IMR-90 (cell line): Measurements from ENCODE around the gene GFM1. TPM values are rescaled to one million over a fixed set of nuclear protein-coding genes. Genes with fewer than 3 reads are reported as not detected.
"Not testable (repeated sequence)": the region's sequence is repeated elsewhere in the genome, so short reads cannot be mapped to it uniquely, and the experiment has no call there.

ENCODE experiments used
- ATAC-seq: fragments of 200-7000 bp; cut with Tn5 transposase; 2 replicates; pipeline ENCODE4 v1.9.1; 2020; ENCODE audit warnings: low read depth, mild to moderate bottlenecking, moderate library complexity
- BruUV-seq: library from RNA; stranded (reverse); fragments of 400-500 nt; replicated peaks from 2 replicates; lab custom pipeline; 2021; lab: Mats Ljungman, UMichigan
- CTCF ChIA-PET: fragments of 300-600 bp; formaldehyde crosslinking; extraction: SDS; loops from one replicate; lab custom pipeline; 2021; ENCODE audit warnings: antibody characterized with exemption; lab: Yijun Ruan, JAX
- POLR2A ChIA-PET: fragments of 300-600 bp; sonication (Branson Sonifier 250); formaldehyde crosslinking; loops from one replicate; lab custom pipeline; 2022; ENCODE audit warnings: antibody characterized with exemption; ENCODE audit not compliant: unreplicated experiment; lab: Charles Lee
- DNase-seq: peaks from one replicate; pipeline ENCODE4 v3.0.0; 2013
- H2AFZ ChIP-seq: replicated peaks from 2 replicates; pipeline ENCODE3; 2013; ENCODE audit warnings: low read length, mild to moderate bottlenecking; ENCODE audit not compliant: poor library complexity
- H2AK5ac ChIP-seq: 2 replicates; pipeline ENCODE4 v1.6.1; 2013; ENCODE audit warnings: low read depth, low read length, inconsistent platforms
- H2AK9ac ChIP-seq: replicated peaks from 2 replicates; pipeline ENCODE3; 2013; ENCODE audit warnings: mild to moderate bottlenecking, low read depth, low read length, moderate library complexity; ENCODE audit not compliant: poor library complexity
- H2BK120ac ChIP-seq: 2 replicates; pipeline ENCODE4 v1.6.1; 2013; ENCODE audit warnings: low read depth, low read length, inconsistent platforms
- H2BK15ac ChIP-seq: 3 replicates; pipeline ENCODE4 v1.6.1; 2013; ENCODE audit warnings: low read depth, low read length, inconsistent platforms
- H2BK20ac ChIP-seq: 2 replicates; pipeline ENCODE4 v1.6.1; 2013; ENCODE audit warnings: low read depth, mild to moderate bottlenecking, inconsistent platforms, low read length, moderate library complexity
- H2BK5ac ChIP-seq: 2 replicates; pipeline ENCODE4 v1.6.1; 2013; ENCODE audit warnings: mild to moderate bottlenecking, low read depth, low read length, inconsistent platforms; ENCODE audit not compliant: poor library complexity, severe bottlenecking
- H3K14ac ChIP-seq: replicated peaks from 2 replicates; pipeline ENCODE4 v1.6.1; 2013; ENCODE audit warnings: low read depth, low read length, inconsistent platforms
- H3K18ac ChIP-seq: 2 replicates; pipeline ENCODE4 v1.6.1; 2013; ENCODE audit warnings: low read depth, low read length, control low read depth
- H3K23ac ChIP-seq: 2 replicates; pipeline ENCODE4 v1.6.1; 2013; ENCODE audit warnings: low read depth, low read length, inconsistent platforms
- H3K27ac ChIP-seq: 2 replicates; pipeline ENCODE4 v1.5.1; 2013; ENCODE audit warnings: mild to moderate bottlenecking, control low read depth, low read length; ENCODE audit not compliant: insufficient read depth
- H3K27me3 ChIP-seq: 2 replicates; pipeline ENCODE4 v1.6.1; 2013; ENCODE audit warnings: low read length; ENCODE audit not compliant: control insufficient read depth, insufficient read depth
- H3K36me3 ChIP-seq: 2 replicates; pipeline ENCODE4 v1.6.1; 2013; ENCODE audit warnings: low read length, mixed read lengths; ENCODE audit not compliant: control insufficient read depth, insufficient read depth
- H3K4ac ChIP-seq: 2 replicates; pipeline ENCODE4 v1.6.1; 2013; ENCODE audit warnings: low read depth, low read length, inconsistent platforms
- H3K4me1 ChIP-seq: 2 replicates; pipeline ENCODE4 v1.6.1; 2013; ENCODE audit warnings: low read length, mixed read lengths; ENCODE audit not compliant: control insufficient read depth, insufficient read depth
- H3K4me2 ChIP-seq: 2 replicates; pipeline ENCODE4 v1.6.1; 2013; ENCODE audit warnings: low read depth, mild to moderate bottlenecking, control low read depth, low read length, moderate library complexity
- H3K4me3 ChIP-seq: 2 replicates; pipeline ENCODE4 v1.5.1; 2013; ENCODE audit warnings: low read depth, mild to moderate bottlenecking, control low read depth, low read length, moderate library complexity; ENCODE audit not compliant: insufficient read depth
- H3K56ac ChIP-seq: 2 replicates; pipeline ENCODE4 v1.6.1; 2013; ENCODE audit warnings: low read length, inconsistent platforms; ENCODE audit not compliant: insufficient read depth; ENCODE audit errors: extremely low read depth
- H3K79me1 ChIP-seq, 2 experiments: 2 replicates each; pipeline ENCODE4 v1.6.1; 2013; ENCODE audit warnings: low read length in 2 of 2, inconsistent platforms in 1 of 2, low read depth in 1 of 2
- H3K9ac ChIP-seq: 2 replicates; pipeline ENCODE4 v1.6.1; 2013; ENCODE audit warnings: low read depth, low read length, control low read depth
- H3K9me1 ChIP-seq: 2 replicates; pipeline ENCODE4 v1.6.1; 2013; ENCODE audit warnings: low read length, inconsistent platforms; ENCODE audit not compliant: insufficient read depth
- H3K9me3 ChIP-seq: 2 replicates; pipeline ENCODE4 v1.6.1; 2013; ENCODE audit warnings: low read length; ENCODE audit not compliant: control insufficient read depth, insufficient read depth
- H4K20me1 ChIP-seq: 2 replicates; pipeline ENCODE4 v1.6.1; 2013; ENCODE audit warnings: low read length, inconsistent platforms; ENCODE audit not compliant: insufficient read depth
- H4K5ac ChIP-seq: 2 replicates; pipeline ENCODE4 v1.6.1; 2013; ENCODE audit warnings: mild to moderate bottlenecking, low read depth, low read length, control low read depth
- H4K8ac ChIP-seq, 2 experiments: 2 replicates each; pipeline ENCODE4 v1.6.1; 2013; ENCODE audit warnings: low read depth in 2 of 2, low read length in 2 of 2, control low read depth in 1 of 2, inconsistent platforms in 1 of 2
- H4K91ac ChIP-seq: 2 replicates; pipeline ENCODE4 v1.6.1; 2013; ENCODE audit warnings: low read depth, low read length, inconsistent platforms; ENCODE audit not compliant: insufficient read depth
- MAFK ChIP-seq: IDR thresholded peaks from 2 replicates; pipeline ENCODE4 v1.6.1; 2012; ENCODE audit warnings: low read depth, low read length, improper control_type of control experiment
- WGBS, 2 experiments: methylation state at CpG; one replicate each; pipeline versions ENCODE4 v1.1.5 to v1.1.7; 2013; ENCODE audit warnings: missing lambda C conversion rate in 2 of 2; ENCODE audit not compliant: insufficient read length in 1 of 2; ENCODE audit errors: extremely low coverage in 2 of 2; 5-methylcytosine and 5-hydroxymethylcytosine counted together
- dilution Hi-C: fragments of 300-500 bp; cut with HindIII; formaldehyde crosslinking; loops from one replicate; pipeline ENCODE4 v1.14.3; 2018; ENCODE audit warnings: low sequenced_read_pairs; ENCODE audit not compliant: unreplicated experiment
- in situ Hi-C: fragments of 300-500 bp; cut with MboI; formaldehyde crosslinking; loops from 3 replicates; pipeline ENCODE4 v1.14.3; 2019; ENCODE audit warnings: low sequenced_read_pairs, inconsistent platforms, mixed read lengths
- intact Hi-C: fragments of 100-400 bp; cut with micrococcal nuclease; formaldehyde crosslinking; loops from 2 replicates; pipeline ENCODE4 v1.10.0; 2022
- polyA plus RNA-seq, 3 experiments: library from polyadenylated mRNA; depleted of rRNA; stranded (reverse); fragments of >200 nt; gene quantifications; 2 replicates each; pipeline ENCODE4 v1.2.3, GENCODE V29; 2012; ENCODE audit warnings: low replicate concordance in 1 of 3
- total RNA-seq: library from RNA; depleted of rRNA; stranded (reverse); fragments of >200 nt; gene quantifications from 2 replicates; pipeline ENCODE4 v1.2.3, GENCODE V29; 2012

Gene GFM1
- total and polyA plus RNA-seq, 2 of the 4 experiments (the other 2 are of a cell fraction): 12.4 to 36.0 TPM

DNA sequence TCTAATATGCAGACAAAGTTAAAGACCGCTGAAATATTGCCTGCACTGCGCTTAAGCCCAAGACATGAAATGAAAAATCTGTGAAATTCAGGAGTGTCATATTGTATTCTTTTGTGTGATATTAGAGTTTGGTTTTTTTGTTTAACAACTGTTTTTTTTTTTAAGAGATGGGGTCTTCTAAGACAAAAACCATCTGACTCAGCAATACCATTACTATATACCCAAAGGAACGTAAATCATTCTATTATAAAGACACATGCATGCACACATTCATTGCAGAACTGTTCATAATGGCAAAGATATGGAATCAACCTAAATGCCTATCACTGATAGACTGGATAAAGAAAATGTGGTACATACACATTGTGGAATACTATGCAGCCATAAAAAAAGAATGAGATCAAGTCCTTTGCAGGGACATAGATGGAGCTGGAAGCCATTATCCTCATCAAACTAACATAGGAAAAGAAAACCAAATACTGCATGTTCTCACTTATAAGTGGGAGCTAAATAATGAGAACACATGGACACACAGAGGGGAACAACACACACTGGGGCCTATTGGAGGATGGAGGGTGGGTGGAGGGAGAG lies 49.6 kb downstream of the GFM1 start:
- H3K14ac ChIP-seq, H2AK5ac ChIP-seq, H4K5ac ChIP-seq, H3K23ac ChIP-seq, H4K91ac ChIP-seq, H2BK15ac ChIP-seq, H3K18ac ChIP-seq, BruUV-seq, POLR2A ChIA-PET, H3K79me1 ChIP-seq, intact Hi-C loops, H3K9ac ChIP-seq, H3K36me3 ChIP-seq, H3K4me3 ChIP-seq, H2BK120ac ChIP-seq, H3K9me1 ChIP-seq, H3K27ac ChIP-seq, H3K56ac ChIP-seq, H2AK9ac ChIP-seq, H4K20me1 ChIP-seq, H2BK20ac ChIP-seq, H2AFZ ChIP-seq, H3K4ac ChIP-seq, H3K4me1 ChIP-seq, dilution Hi-C loops, H4K8ac ChIP-seq, ATAC-seq, H2BK5ac ChIP-seq, H3K27me3 ChIP-seq, in situ Hi-C loops, DNase-seq, H3K9me3 ChIP-seq, H3K4me2 ChIP-seq: not testable (repeated sequence)
- CTCF ChIA-PET: interaction anchor here (0.6 kb wide), 1 partner anchor 46 kb away, joined by 3 read pairs; no protein-coding TSS in a partner anchor
- no CpG with 5 or more reads among the region's 3 CpGs for WGBS, 2 experiments
- peak; percentile 54 for TF ChIP-seq MAFK
